K562 (cell line): ENCODE measurements around the gene DDRGK1. TPM values are rescaled to one million over a fixed set of nuclear protein-coding genes. Genes with fewer than 3 reads are reported as not detected.
A peak's percentile ranks its signal among the peaks of the same experiment; 100 is the strongest.

ENCODE experiments used
- BRD4 ChIP-seq: fragments of 200-600 bp; sonication (generic); IDR thresholded peaks from 2 replicates; pipeline ENCODE4 v1.6.1; 2017; ENCODE audit warnings: inconsistent platforms
- CREB3 ChIP-seq: fragments of 450-650 bp; conservative IDR thresholded peaks from 2 replicates; pipeline ENCODE4 v1.6.1; 2016; ENCODE audit warnings: missing genetic modification characterization, low read depth, mild to moderate bottlenecking, missing compliant biosample characterization, moderate library complexity
- CXXC5 ChIP-seq: fragments of 250-450 bp; sonication (Bioruptor Pico); IDR thresholded peaks from 2 replicates; pipeline ENCODE4 v1.8.0; 2022; ENCODE audit warnings: inconsistent platforms, mild to moderate bottlenecking, moderate library complexity
- ELK1 ChIP-seq: sonication (generic); formaldehyde crosslinking; IDR thresholded peaks from 2 replicates; pipeline ENCODE4 v1.8.1; 2022; ENCODE audit warnings: missing genetic modification reagents
- GABPB1 ChIP-seq: sonication (generic); formaldehyde crosslinking; IDR thresholded peaks from 2 replicates; pipeline ENCODE4 v1.8.0; 2022; ENCODE audit warnings: mild to moderate bottlenecking, missing genetic modification reagents
- HIVEP1 ChIP-seq: fragments of 250-450 bp; sonication (Bioruptor Pico); IDR thresholded peaks from 2 replicates; pipeline ENCODE4 v1.4.0; 2020; ENCODE audit warnings: mild to moderate bottlenecking
- JUN ChIP-seq, 2 experiments: sonication (generic) in 1 of 2; formaldehyde crosslinking in 1 of 2; IDR thresholded peaks; 2 replicates each; pipeline versions ENCODE4 v1.6.1 to v1.8.0; 2012 to 2022; ENCODE audit warnings: borderline replicate concordance in 2 of 2, mild to moderate bottlenecking in 2 of 2, improper control_type of control experiment in 1 of 2, low read depth in 1 of 2, low read length in 1 of 2, missing genetic modification reagents in 1 of 2
- MYC ChIP-seq, 2 experiments: fragments of 250-450 bp in 1 of 2; sonication (Bioruptor Pico) in 1 of 2; IDR thresholded peaks; 2 replicates each; pipeline versions ENCODE4 v1.5.1 to v1.6.1; 2012 to 2021; ENCODE audit warnings: low read depth in 2 of 2, borderline replicate concordance in 1 of 2, improper control_type of control experiment in 1 of 2, low read length in 1 of 2, mild to moderate bottlenecking in 1 of 2, moderate library complexity in 1 of 2
- NRF1 ChIP-seq, 2 experiments: fragments of 450-650 bp; IDR thresholded peaks in 1 of 2; conservative IDR thresholded peaks in 1 of 2; 2 replicates each; pipeline ENCODE4 v1.6.1; 2014; ENCODE audit warnings: mild to moderate bottlenecking in 2 of 2
- POLR2G ChIP-seq: fragments of 200-400 bp; formaldehyde crosslinking; IDR thresholded peaks from 2 replicates; pipeline ENCODE4 v1.6.1; 2017; ENCODE audit warnings: low read depth, mild to moderate bottlenecking, antibody characterized with exemption, low read length, moderate library complexity
- SAP30 ChIP-seq: fragments of 200-600 bp; sonication (generic); IDR thresholded peaks from 2 replicates; pipeline ENCODE4 v1.6.1; 2012; ENCODE audit warnings: borderline replicate concordance, low read depth, mild to moderate bottlenecking, moderate library complexity, low read length, control low read depth, inconsistent platforms; ENCODE audit not compliant: insufficient read depth, poor library complexity, severe bottlenecking
- ZBED1 ChIP-seq: IDR thresholded peaks from 2 replicates; pipeline ENCODE4 v1.6.1; 2014
- ZNF12 ChIP-seq: sonication (generic); formaldehyde crosslinking; IDR thresholded peaks from 2 replicates; pipeline ENCODE4 v1.4.0; 2020; ENCODE audit warnings: mild to moderate bottlenecking, missing genetic modification reagents
- ZNF717 ChIP-seq: fragments of 250-450 bp; sonication (Bioruptor Pico); IDR thresholded peaks from 2 replicates; pipeline ENCODE4 v1.5.0; 2021
- ZSCAN32 ChIP-seq: fragments of 450-650 bp; formaldehyde crosslinking; IDR thresholded peaks from 2 replicates; pipeline ENCODE4 v1.4.0; 2020; ENCODE audit warnings: mild to moderate bottlenecking, moderate library complexity
- polyA plus RNA-seq, 8 experiments: library from polyadenylated mRNA; depleted of rRNA in 4 of 8; stranded (reverse) in 5 of 8; unstranded in 3 of 8; fragments of >200 nt; fragmentation: Nextera tagmentation in 2 of 8; fragmentation: Illumina TruSeq in 1 of 8; extraction: Ambion mirVana in 2 of 8; extraction: Trizol in 1 of 8; gene quantifications; 2 replicates each; pipeline versions ENCODE4 v1.2.1 to v1.2.3, GENCODE V29; 2011 to 2014; ENCODE audit warnings: inconsistent platforms in 1 of 8, missing spikeins in 1 of 8
- total RNA-seq, 7 experiments: library from RNA; depleted of rRNA in 6 of 7; stranded (reverse); fragments of >200 nt in 6 of 7; fragmentation: Illumina TruSeq in 2 of 7; extraction: Trizol in 2 of 7; gene quantifications; 2 replicates each; pipeline versions ENCODE4 v1.2.1 to v1.2.3, GENCODE V29; 2011 to 2021; ENCODE audit warnings: low replicate concordance in 1 of 7
- TF ChIP-seq, protein P1 (sequence below): fragments of 250-450 bp; sonication (Bioruptor Pico); IDR thresholded peaks from 2 replicates; pipeline ENCODE4 v1.9.0; 2021; ENCODE audit warnings: mild to moderate bottlenecking
- TF ChIP-seq, protein P2 (sequence below): conservative IDR thresholded peaks from 2 replicates; pipeline ENCODE4 v1.6.1; 2011; ENCODE audit warnings: low read depth, mild to moderate bottlenecking, low read length; ENCODE audit not compliant: control insufficient read depth
- TF ChIP-seq, protein P3 (sequence below), 2 experiments: fragments of 450-650 bp in 1 of 2; sonication (generic) in 1 of 2; formaldehyde crosslinking in 1 of 2; IDR thresholded peaks in 1 of 2; conservative IDR thresholded peaks in 1 of 2; 2 replicates each; pipeline versions ENCODE4 v1.6.1 to v1.8.1; 2016 to 2023; ENCODE audit warnings: mild to moderate bottlenecking in 2 of 2, moderate library complexity in 2 of 2, inconsistent platforms in 1 of 2, missing genetic modification reagents in 1 of 2
- TF ChIP-seq, protein P4 (sequence below), 3 experiments: IDR thresholded peaks in 2 of 3; conservative IDR thresholded peaks in 1 of 3; 2 replicates each; pipeline ENCODE4 v1.5.1; 2011 to 2012; ENCODE audit warnings: low read length in 3 of 3, mild to moderate bottlenecking in 3 of 3, control low read depth in 2 of 3, improper control_type of control experiment in 1 of 3, inconsistent platforms in 1 of 3, low read depth in 1 of 3, mixed read lengths in 1 of 3, moderate library complexity in 1 of 3; ENCODE audit not compliant: insufficient read depth in 2 of 3

Gene DDRGK1
- total and polyA plus RNA-seq, 9 of the 15 experiments (the other 6 are each of a cell fraction or from before 2014, with no cell fraction given) = 2.3 to 54.4 (median 29.1) TPM

DNA sequence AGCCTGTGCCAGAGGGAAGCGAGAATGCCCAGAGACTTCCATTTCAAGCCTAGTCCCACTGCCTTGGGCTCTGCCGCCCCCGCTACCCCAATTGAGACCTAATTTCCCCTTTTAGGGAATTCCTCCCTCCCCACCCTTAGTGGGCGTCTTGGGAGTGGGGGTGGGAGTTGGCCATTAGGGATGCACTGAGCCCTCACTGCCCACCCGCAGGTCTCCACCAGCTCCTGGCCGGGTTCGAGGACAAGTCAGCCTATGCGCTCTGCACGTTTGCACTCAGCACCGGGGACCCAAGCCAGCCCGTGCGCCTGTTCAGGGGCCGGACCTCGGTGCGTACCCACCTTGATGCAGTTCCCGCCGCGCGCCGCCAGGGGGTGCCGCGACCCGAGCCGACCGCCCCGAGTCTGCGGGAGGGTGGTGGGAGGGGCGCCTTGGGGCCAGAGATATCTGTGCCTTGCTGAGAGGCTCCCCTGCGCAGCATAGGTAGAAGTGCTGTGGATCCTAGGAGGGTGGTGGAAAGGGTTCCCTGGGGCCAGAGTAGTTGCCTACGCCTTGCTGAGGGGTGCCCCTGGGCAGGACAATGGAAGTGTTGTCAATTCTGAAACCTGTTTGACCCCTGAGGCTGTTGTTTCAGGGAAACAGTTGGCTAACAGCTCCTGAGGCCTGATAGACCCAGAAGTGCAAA, 14.0 kb upstream of the DDRGK1 start (continued):
- 0 out of 2 replicates have a peak, but pooled peaks have one; percentile 8 for TF ChIP-seq CXXC5
- TF ChIP-seq SAP30 = no peak
- TF ChIP-seq MYC (IDR thresholded peaks at IDR 0.05; ENCODE audit: low read depth, low read length) = no peak
- no peak for TF ChIP-seq MYC (CRISPR knock-in tag; IDR thresholded peaks at IDR 0.05; ENCODE audit: borderline replicate concordance, low read depth)
- no peak for TF ChIP-seq ZNF12 (CRISPR knock-in tag)
- peak; percentile 36; the same call in 1 of the 2 replicates for TF ChIP-seq POLR2G
- TF ChIP-seq, protein P1, sequence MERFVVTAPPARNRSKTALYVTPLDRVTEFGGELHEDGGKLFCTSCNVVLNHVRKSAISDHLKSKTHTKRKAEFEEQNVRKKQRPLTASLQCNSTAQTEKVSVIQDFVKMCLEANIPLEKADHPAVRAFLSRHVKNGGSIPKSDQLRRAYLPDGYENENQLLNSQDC (CRISPR knock-in tag) = no peak
- peak; percentile 47; the same call in 1 of the 2 replicates for TF ChIP-seq GABPB1
- no peak for TF ChIP-seq HIVEP1
- no peak for TF ChIP-seq CREB3
- TF ChIP-seq NRF1 (conservative IDR thresholded peaks at IDR 0.05 in 1 of 2, IDR thresholded peaks at IDR 0.05 in 1 of 2) = peak; percentile 68 to 74
- TF ChIP-seq ZNF717 (CRISPR knock-in tag) = no peak
- TF ChIP-seq ZBED1 = no peak
- TF ChIP-seq, protein P2, sequence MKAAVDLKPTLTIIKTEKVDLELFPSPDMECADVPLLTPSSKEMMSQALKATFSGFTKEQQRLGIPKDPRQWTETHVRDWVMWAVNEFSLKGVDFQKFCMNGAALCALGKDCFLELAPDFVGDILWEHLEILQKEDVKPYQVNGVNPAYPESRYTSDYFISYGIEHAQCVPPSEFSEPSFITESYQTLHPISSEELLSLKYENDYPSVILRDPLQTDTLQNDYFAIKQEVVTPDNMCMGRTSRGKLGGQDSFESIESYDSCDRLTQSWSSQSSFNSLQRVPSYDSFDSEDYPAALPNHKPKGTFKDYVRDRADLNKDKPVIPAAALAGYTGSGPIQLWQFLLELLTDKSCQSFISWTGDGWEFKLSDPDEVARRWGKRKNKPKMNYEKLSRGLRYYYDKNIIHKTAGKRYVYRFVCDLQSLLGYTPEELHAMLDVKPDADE = no peak
- no peak for TF ChIP-seq BRD4
- no peak for TF ChIP-seq JUN (IDR thresholded peaks at IDR 0.05; ENCODE audit: borderline replicate concordance, low read depth, low read length)
- no peak for TF ChIP-seq JUN (CRISPR knock-in tag; IDR thresholded peaks at IDR 0.05; ENCODE audit: borderline replicate concordance)
- TF ChIP-seq, protein P3, sequence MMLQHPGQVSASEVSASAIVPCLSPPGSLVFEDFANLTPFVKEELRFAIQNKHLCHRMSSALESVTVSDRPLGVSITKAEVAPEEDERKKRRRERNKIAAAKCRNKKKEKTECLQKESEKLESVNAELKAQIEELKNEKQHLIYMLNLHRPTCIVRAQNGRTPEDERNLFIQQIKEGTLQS (IDR thresholded peaks at IDR 0.05) = no peak
- TF ChIP-seq, protein P3 (CRISPR knock-in tag; conservative IDR thresholded peaks at IDR 0.05) = no peak
- TF ChIP-seq, protein P4, sequence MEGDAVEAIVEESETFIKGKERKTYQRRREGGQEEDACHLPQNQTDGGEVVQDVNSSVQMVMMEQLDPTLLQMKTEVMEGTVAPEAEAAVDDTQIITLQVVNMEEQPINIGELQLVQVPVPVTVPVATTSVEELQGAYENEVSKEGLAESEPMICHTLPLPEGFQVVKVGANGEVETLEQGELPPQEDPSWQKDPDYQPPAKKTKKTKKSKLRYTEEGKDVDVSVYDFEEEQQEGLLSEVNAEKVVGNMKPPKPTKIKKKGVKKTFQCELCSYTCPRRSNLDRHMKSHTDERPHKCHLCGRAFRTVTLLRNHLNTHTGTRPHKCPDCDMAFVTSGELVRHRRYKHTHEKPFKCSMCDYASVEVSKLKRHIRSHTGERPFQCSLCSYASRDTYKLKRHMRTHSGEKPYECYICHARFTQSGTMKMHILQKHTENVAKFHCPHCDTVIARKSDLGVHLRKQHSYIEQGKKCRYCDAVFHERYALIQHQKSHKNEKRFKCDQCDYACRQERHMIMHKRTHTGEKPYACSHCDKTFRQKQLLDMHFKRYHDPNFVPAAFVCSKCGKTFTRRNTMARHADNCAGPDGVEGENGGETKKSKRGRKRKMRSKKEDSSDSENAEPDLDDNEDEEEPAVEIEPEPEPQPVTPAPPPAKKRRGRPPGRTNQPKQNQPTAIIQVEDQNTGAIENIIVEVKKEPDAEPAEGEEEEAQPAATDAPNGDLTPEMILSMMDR (IDR thresholded peaks at IDR 0.05 in 2 of 3, conservative IDR thresholded peaks at IDR 0.05 in 1 of 3; ENCODE audit: insufficient read depth in 2 of 3, low read depth in 1 of 3, low read length in 3 of 3) = peak; percentile 66 to 88 (median 78)
- TF ChIP-seq ELK1 (CRISPR knock-in tag) = no peak
- no peak for TF ChIP-seq ZSCAN32 (CRISPR knock-in tag)
